ENCODE data around the gene GRSF1.

GRSF1 gene, protein sequence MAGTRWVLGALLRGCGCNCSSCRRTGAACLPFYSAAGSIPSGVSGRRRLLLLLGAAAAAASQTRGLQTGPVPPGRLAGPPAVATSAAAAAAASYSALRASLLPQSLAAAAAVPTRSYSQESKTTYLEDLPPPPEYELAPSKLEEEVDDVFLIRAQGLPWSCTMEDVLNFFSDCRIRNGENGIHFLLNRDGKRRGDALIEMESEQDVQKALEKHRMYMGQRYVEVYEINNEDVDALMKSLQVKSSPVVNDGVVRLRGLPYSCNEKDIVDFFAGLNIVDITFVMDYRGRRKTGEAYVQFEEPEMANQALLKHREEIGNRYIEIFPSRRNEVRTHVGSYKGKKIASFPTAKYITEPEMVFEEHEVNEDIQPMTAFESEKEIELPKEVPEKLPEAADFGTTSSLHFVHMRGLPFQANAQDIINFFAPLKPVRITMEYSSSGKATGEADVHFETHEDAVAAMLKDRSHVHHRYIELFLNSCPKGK

DNA sequence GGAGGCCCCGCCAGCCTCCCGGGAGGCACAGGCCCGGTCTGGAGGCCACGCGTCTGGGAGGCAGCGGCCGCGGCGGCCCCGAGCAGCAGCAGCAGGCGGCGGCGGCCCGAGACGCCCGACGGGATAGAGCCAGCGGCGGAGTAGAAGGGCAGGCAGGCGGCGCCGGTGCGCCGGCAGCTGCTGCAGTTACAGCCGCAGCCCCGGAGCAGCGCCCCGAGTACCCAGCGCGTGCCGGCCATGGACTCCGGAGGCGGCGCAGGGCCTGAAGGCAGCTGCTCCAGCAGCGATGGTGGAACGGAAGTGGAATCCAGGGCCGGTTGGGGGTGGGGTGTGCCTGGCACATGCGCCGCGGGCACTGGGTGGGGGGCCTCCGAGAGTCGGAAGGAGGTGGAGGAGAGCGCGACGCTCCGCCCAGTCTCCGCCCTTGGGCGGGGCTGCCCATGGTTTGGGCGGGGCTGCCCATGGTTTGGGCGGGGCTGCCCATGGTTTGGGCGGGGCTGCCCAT lies at the start of gene GRSF1:
Gene GRSF1, minus strand, starts transcription at position 302 of the 505 bp plus-strand sequence. Its CDS starts 63 bp downstream, at position 239.
- peak within 1 kb of the TSS; percentile 65 for H3K4me3 ChIP-seq (ENCODE audit: low read depth, low read length)
- DNase-seq (ENCODE audit: low read depth) = peak; percentile 78
- TF ChIP-seq, protein P1, sequence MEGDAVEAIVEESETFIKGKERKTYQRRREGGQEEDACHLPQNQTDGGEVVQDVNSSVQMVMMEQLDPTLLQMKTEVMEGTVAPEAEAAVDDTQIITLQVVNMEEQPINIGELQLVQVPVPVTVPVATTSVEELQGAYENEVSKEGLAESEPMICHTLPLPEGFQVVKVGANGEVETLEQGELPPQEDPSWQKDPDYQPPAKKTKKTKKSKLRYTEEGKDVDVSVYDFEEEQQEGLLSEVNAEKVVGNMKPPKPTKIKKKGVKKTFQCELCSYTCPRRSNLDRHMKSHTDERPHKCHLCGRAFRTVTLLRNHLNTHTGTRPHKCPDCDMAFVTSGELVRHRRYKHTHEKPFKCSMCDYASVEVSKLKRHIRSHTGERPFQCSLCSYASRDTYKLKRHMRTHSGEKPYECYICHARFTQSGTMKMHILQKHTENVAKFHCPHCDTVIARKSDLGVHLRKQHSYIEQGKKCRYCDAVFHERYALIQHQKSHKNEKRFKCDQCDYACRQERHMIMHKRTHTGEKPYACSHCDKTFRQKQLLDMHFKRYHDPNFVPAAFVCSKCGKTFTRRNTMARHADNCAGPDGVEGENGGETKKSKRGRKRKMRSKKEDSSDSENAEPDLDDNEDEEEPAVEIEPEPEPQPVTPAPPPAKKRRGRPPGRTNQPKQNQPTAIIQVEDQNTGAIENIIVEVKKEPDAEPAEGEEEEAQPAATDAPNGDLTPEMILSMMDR (IDR thresholded peaks at IDR 0.05; ENCODE audit: low read depth, low read length, missing control alignments) = peak; percentile 27
- in situ Hi-C loops (cut with HindIII; ENCODE audit: low sequenced_read_pairs) = loop anchor here (25.0 kb wide), 1 partner anchor 148 kb away; the partner anchor contains the start of gene DCK

DNA sequence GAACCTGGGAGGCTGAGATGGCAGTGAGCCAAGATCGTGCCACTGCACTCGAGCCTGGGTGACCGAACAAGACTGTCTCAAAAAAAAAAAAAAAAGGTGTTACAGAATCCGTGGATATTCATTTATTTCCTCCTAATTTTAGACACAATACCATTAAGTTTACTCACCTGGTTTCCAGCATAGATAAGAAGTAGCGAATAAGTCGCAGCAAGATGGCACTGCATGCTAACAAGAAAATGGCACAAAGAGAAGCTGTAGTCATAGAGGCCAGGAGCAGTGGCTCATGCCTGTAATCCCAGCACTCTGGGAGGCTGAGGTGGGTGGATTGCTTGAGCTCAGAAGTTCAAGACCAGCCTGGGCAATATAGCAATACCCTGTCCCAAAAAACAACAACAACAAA lies 45.5 kb upstream of the GRSF1 start:
- TF ChIP-seq, protein P1 (IDR thresholded peaks at IDR 0.05; ENCODE audit: low read depth, low read length, missing control alignments) = no peak
- in situ Hi-C loops (cut with HindIII; ENCODE audit: low sequenced_read_pairs) = no loop called here
- no peak overlapping the region for H3K4me3 ChIP-seq (ENCODE audit: low read depth, low read length)
- DNase-seq (ENCODE audit: low read depth) = no peak

DNA sequence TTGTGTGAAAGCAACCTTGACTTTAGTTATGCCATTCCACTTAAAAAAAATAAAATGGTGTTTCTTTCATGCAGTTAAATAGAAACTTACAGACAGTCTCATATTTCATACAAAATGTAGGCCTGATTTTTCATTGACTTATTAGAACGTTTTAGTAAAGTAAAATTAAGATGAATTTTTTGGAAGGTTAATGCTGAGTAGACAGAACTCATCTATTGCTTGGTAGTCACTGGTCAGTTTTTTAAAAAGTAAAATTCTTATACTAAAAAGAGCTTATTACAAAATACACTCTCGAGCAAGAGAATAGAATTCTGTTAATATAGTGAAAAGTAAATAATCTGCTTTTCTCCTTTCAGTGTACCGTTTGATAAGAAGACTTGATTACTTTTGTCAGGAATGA lies 41.0 kb upstream of the GRSF1 start:
- in situ Hi-C loops (cut with HindIII; ENCODE audit: low sequenced_read_pairs) = no loop called here

DNA sequence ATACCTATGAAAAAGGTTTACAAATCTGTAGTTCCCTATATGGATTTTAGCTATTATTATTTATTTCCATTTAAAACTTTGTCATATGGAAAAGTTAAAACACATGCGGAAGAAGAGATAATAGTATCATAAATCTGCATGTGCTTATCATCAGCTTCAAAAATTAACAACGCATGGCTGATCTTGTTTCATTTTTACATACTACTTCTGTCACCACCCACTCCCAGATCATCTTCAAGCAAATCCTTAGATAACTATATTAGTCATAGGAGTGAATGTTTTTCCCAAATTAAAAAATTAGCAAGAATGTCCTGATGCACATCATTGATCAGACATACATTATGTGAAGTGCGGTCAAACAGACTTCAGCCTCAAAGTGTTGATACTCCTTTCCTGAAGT lies 37.9 kb upstream of the GRSF1 start:
- in situ Hi-C loops (cut with HindIII; ENCODE audit: low sequenced_read_pairs) = no loop called here
- TF ChIP-seq, protein P1 (IDR thresholded peaks at IDR 0.05; ENCODE audit: low read depth, low read length, missing control alignments) = no peak
- no peak overlapping the region for H3K4me3 ChIP-seq (ENCODE audit: low read depth, low read length)
- DNase-seq (ENCODE audit: low read depth) = no peak

More for the DNA sequence above, 41.0 kb upstream of the GRSF1 start:
- no peak for DNase-seq (ENCODE audit: low read depth)
- TF ChIP-seq, protein P1 (IDR thresholded peaks at IDR 0.05; ENCODE audit: low read depth, low read length, missing control alignments) = no peak
- no peak overlapping the region for H3K4me3 ChIP-seq (ENCODE audit: low read depth, low read length)

DNA sequence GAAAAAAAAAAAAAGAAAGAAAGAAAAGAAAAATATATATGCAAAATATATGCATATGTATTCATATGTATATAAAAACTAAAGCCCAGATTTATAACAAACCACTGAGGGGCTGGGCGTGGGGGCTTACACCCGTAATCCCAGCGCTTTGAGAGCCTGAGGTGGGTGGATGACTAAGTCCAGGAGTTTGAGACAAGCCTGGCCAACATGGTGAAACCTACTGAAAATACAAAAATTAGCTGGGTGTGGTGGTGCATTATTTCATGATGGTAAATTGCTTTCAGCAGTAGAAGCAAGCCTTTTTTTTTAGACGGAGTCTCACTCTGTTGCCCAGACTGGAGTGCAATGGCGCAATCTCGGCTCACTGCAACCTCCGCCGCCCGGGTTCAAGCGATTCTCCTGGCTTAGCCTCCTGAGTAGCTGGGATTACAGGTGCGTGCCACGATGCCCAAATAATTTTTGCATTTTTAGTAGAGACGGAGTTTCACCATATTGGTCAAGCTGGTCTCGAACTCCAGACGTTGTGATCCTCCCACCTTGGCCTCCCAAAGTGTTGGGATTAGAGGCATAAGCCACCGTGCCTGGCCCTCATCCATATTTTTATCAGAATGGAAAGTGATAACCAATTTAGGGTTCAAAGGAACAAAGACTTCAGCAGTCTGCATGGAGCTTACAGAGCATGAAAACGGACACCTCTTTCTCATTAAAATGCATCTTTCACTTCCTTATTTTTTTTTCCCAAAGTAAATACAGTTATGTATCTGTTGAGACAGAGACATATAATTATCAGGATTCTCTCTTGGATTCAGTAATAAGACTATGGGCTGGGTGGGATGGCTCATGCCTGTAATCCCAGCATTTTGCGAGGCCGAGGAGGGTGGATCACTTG lies 34.8 kb upstream of the GRSF1 start:
- TF ChIP-seq, protein P1 (IDR thresholded peaks at IDR 0.05; ENCODE audit: low read depth, low read length, missing control alignments) = no peak
- in situ Hi-C loops (cut with HindIII; ENCODE audit: low sequenced_read_pairs) = no loop called here
- no peak for DNase-seq (ENCODE audit: low read depth)

DNA sequence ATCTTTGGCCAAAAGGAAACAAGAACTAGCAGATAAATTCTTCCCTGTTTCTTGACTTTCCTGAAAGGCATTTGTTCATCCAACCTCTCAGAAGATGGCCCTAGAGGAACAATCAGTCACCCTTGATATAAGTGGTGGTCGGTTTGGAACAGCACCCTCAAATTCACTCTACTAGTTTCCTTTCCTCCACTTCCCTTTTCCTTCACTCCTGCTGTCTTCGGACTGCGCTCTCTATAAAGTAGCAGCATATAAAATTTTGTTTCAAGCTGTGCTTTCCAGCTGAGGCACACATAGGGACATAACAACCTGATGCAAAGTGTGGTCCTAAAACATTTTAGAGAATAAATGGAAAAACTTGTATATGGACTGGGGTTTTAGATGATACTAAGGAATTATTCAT lies 33.5 kb upstream of the GRSF1 start:
- no peak for DNase-seq (ENCODE audit: low read depth)
- H3K4me3 ChIP-seq (ENCODE audit: low read depth, low read length) = no peak overlapping the region
- in situ Hi-C loops (cut with HindIII; ENCODE audit: low sequenced_read_pairs) = no loop called here
- TF ChIP-seq, protein P1 (IDR thresholded peaks at IDR 0.05; ENCODE audit: low read depth, low read length, missing control alignments) = no peak

More for the DNA sequence above, 34.8 kb upstream of the GRSF1 start:
- no peak overlapping the region for H3K4me3 ChIP-seq (ENCODE audit: low read depth, low read length)

Measured in astrocyte of the cerebellum (primary cell).